GM21717 (cell line): ENCODE measurements around the gene CD3D.

Experiments used
- ATAC-seq: cut with Tn5 transposase; IDR thresholded peaks from one replicate; pipeline ENCODE4 v1.9.1; 2021; ENCODE audit warnings: mild to moderate bottlenecking, moderate library complexity; ENCODE audit not compliant: unreplicated experiment

Gene CD3D

DNA sequence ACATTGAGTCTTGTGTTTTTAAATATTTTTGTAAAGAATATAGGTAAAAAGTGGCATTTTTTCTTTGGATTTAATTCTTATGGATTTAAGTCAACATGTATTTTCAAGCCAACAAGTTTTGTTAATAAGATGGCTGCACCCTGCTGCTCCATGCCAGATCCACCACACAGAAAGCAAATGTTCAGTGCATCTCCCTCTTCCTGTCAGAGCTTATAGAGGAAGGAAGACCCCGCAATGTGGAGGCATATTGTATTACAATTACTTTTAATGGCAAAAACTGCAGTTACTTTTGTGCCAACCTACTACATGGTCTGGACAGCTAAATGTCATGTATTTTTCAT lies 38.3 kb downstream of the CD3D start:
- no peak for ATAC-seq

DNA sequence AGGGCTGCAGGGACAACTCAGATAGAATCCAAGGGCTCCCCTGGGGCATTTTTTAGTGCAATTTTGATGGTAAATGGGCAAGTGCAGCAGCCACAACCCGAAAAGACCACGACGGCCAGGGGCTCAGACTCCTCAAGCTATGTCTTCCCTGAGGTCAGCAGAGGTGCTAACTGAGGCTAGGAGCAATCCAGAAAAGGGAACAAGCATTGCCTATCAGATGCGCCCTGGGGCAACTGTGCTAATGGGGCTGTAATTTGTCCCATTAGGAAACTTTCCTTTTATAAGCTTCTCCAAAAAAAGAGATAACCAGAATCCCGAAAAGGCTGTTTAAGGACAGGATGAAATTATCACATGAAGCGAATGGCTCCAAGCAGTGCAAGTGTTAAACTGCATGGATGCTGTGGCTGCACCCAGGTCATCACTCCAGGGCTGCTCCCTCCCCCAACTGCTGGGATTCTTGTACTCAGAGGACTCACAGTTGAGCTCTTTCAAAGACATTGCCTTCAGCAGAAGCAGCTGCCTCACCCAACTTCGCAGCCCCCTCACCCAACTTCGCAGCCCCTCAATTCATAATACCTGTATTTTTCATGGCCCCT lies 40.8 kb downstream of the CD3D start:
- no peak for ATAC-seq

DNA sequence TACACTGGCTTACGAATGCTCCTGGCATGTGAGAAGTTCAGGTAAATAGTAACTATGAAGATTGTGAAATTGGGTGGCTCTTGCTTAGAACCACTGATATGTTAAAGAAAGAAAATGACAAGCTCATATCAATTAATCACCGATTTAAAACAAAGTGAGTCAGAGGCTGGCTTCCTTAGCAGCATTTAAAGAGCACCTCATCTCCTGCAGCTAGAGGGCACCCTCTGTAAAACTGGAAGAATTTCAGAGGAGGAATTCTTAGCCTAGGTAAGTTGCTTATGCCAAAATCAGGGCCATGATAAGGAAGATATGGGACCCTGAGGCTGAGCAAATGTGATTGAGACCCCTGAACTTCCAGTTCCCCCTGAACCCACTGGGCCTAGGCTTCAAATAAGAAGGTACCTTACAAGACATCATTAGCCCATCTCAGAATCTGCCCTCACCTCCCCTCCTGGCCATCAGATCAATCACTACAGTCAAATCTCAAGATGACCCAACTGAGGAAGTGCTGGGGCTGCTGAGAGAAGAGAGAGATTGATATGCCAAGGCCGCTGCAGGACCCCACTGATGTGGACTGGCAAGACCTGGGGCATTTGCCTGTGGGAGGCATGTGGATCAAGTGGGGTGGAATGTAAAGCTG lies 46.6 kb downstream of the CD3D start:
- ATAC-seq: no peak

DNA sequence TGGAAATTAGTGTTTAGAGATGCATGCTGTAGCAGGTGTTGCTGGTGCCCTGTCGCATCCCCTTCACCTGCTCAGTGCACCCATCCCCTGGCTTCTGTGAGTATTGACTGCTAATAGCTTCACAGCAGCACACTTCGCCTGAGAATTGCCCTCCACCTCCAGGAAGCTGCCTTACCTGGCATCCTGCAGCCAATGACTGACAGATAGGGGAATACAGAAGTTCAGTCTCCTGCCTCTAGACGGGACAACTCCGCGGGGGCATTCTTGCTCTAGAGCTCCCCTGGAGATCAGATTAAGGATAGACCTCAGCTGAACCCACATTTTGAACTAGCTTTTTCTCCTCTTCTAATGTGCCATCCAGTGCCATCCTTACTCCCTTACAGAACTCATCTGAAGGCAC lies 47.3 kb downstream of the CD3D start:
- ATAC-seq: no peak

DNA sequence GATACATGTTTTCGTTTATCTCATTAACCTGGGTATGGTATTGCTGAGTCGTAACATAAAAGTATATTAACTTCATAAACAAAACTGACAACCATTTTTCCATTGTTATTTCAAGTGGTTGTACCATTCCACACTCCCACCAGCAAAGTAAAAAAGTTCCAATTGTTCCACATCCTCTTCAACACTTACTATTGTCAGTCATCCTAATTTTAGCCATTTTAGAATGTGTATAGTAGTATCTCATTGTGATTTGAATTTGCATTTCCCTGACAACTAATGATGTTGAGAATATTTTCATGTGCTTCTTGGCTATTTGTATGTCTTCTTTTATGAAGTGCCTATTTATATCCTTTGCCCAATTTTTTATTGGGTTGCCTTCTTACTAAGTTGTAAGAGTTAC lies 48.5 kb downstream of the CD3D start:
- ATAC-seq: no peak

DNA sequence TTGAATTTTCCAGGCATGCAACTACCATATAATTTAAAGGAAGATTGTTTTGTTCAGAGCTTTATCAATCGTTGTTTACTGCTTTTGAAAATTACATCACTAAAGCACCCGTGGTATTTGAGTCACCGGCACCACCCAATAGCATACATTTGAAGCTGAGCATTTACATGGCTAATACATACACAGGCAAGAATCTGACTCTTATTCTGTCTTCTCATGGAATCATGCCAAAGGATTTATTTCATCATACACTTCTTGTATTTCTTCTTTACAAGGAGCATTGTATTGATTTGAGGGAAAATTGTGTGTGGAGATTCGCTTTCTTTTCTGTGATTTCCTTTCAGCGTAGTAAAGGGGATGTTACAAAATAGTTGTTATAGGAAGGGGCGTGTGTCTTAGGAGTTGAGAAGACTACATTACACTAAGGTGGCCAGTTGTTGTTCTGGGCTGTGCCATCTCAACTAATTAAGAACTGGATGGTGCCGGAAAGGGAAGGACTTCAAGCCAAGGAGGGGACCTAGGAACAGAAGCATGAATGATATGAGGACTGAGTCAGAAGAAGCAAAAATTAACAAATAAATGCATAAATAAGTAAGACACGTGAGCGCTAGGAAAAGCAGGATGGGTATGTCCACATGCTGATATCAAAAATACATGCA lies 50.9 kb downstream of the CD3D start:
- no peak for ATAC-seq

DNA sequence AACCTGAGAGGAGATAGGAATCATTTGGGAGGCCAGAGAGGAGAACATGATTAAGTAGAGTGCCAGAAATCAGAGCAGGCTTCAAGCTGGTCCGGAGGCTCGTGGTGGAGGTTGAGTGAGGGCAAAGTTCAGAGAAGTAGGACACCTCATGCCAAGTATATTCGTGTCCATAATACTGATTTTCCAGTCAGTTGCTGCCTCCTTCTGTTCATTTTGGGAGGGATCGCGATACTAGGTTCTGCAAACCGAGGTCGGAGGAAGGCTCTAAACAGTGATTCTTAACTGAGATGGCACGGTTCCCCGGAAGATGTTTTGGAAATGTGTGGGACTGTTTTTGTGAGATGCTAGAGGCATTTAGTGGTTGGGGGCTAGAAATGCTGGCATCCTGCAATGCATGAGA lies 51.6 kb downstream of the CD3D start:
- no peak for ATAC-seq

DNA sequence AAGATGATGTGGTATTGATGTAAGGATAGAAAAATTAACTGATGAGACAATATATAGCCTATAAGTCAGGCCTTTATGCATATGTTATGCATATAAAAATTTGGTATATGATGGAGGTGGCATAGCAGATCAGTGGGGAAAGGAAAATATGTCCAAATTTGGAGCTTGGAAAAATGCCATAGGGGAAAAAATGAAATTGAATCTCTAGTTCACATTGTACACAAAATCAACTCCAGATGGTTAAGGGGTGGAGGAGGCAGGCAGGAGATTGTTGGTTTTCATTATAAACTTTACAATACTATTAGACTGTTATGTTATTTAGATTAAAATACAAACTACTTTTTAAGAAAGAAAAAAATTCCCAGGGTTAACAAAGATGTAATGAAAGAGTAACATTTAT lies 53.1 kb downstream of the CD3D start:
- ATAC-seq: no peak
